GM18873 (cell line): Measurements from ENCODE around the gene LYVE1.

ENCODE experiments used
- ATAC-seq: cut with Tn5 transposase; IDR thresholded peaks from one replicate; pipeline ENCODE4 v1.9.1; 2021; ENCODE audit warnings: mild to moderate bottlenecking, moderate library complexity, moderate number of reproducible peaks; ENCODE audit not compliant: unreplicated experiment, low FRiP score

LYVE1 gene

GRCh38 chr11:10528121-10528520 lies 40.3 kb downstream of the LYVE1 start:
- ATAC-seq: no peak

DNA sequence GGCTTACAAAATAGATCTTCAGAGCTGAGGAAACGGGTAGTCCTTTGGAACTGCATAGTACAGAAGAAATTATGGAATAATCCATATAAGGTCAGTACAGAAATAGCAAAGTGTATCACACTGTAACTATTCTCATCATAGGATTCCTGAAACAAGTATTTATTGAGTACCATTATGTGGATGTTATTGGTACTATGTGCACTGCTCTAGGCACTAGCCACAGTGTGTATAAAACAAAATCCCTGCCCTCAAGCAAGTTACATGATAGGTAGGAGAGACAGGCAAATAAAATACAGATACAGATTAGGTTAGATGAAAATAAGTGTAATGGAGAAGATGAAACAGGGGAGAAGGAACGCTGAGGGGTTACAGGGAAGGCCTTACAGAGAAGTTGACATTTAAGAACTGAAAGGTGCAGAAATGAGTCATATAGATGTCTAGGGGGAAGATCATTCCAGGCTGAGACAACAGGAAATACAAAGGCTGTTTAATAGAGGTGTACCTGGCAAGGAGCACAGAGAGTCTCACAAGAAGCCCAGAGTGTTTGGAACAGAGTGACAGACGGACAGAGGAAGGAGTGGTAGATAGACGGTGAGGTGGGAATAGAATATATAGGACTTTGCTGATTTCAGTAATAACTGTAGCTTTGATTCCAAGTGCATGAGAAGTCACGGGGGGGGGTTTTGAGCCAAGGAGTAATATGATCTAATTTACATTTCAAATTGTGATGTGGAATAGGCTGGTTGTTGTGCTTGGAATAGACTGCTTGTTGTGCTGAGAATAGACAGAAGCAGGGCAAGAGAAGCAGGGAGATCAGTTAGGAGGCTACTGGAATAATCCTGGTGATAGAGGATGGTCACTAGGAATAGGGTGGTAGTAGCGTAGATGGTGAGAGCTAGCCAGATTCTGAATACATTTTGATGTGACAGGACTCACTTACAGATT lies 41.2 kb downstream of the LYVE1 start:
- ATAC-seq: no peak

GRCh38 chr11:10524471-10524870 lies 44.0 kb downstream of the LYVE1 start:
- ATAC-seq: no peak

- ATAC-seq: no peak
Observed at GRCh38 chr11:10522921-10523320, 45.5 kb downstream of the LYVE1 start.

DNA sequence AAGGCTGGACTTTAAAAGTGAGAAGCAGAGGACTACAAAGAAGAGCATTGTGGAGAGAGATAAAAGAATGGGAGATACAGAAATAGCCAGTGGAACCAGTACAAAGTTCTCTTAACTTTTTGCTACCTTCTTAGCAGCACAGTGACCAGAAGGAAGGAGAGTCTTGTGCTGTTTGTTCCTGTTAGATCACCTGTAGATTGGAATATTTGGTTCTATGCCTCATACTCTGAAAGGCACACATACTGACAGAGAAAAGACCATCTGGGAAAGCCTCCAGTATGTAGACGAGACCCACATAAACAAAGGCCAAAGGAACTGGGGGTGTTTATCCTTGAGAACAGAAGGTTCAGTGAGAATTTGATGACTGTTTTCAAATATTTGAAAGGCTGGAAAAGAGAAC lies 46.2 kb downstream of the LYVE1 start:
- no peak for ATAC-seq

DNA sequence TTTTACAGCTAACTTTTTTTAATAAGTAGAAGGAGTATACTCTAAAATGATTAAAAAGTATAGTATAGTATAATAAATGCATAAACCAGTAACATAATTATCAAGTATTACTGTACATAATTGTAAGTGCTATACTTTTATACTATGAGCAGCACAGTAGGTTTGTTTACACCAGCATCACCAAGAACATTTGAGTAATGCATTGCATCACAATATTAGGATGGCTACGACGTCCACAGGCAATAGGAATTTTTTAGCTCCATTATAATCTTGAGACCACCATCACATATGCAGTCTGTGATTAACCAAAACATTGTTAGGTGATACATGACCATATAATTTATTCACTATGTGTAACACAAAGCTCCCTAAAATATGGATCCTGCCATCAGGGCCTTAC lies 47.9 kb downstream of the LYVE1 start:
- no peak for ATAC-seq

DNA sequence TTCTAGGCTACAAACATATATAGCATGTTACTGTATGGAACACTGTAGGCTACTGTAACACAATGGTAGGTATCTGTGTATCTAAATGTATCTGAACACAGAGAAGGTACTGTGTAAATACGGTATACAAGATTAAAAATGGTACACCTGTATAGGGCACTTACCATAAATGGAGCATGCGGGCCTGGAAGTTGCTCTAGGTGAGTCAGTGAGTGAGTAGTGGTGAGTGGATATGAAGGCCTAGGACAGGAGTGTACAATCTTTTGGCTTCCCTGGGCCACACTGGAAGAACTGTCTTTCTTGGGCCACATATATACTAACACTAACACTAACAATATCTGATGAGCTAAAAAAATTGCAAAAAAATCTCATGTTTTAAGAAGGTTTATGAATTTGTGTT lies 48.8 kb downstream of the LYVE1 start:
- no peak for ATAC-seq

DNA sequence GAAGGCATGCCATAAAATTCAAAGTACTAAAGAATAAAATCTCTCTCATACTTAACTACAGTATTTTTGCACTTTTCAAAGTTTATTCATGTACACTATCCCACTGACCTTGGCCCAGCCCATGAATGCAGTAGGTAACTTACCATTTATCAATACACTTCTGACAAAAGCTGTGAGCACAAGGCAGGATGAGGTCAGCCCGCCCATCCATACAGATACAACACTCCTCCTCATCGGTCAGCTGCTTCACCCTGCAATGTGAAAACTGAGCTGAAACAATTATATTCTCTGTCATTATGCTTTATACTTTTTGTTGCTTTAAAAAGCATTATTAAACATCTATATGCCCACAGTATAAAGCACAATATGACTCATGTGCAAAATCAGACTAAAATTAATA lies 49.6 kb downstream of the LYVE1 start:
- ATAC-seq: no peak

DNA sequence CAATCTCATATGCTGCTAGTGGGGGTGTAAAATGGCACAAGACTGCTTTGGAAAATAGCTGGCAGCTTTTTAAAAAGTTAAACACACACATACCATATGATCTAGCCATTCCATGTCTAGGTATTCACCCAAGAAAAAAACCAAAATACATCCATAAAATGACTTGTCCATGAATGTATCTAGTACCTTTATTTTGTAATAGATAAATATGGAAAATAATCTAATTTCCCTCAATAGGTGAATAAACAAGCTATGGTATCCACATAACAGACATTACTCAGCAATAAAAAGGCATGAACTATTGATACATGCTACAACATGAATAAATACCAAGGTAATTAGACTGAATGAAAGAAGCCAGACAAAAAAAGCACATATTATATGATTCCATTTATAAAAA lies 50.3 kb downstream of the LYVE1 start:
- ATAC-seq: no peak

DNA sequence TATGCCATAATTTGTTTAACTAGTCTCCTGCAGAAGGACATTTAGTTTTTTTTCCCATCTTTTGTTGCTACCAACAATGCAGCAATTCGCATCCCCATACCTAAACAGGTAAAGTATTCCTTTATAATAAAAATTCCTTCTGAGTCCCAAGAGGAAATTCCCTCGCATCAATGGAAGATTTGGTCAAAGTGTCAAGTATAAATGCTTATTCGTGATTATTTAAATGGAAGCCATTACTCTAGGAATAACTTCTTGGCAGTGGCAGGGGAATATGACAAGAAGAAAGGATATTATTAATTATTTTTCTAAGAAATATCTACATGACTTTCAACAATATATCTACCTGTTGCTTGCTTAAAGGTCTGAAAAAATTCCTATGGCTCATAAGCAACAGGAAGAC lies 53.0 kb downstream of the LYVE1 start:
- ATAC-seq: no peak

GRCh38 chr11:10514709-10515108 lies 53.8 kb downstream of the LYVE1 start:
- no peak for ATAC-seq

DNA sequence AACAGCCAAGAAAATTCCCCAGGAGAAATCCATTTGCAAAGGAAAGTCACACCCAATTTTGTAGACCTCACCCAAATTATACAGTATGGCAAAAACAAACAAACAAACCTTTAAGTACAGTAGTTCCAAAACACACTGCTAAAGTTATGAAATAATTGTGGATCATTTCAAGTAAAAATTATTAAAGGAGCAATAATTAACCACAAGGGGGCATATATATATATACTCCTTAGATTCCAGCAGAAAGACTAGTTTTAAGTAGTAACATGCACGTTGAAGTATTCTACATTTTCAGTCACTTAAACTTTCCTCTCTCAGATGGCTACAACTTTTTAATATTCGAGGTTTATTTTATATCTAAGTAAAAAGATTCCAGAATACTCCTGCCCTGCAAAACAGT lies 54.3 kb downstream of the LYVE1 start:
- no peak for ATAC-seq

GRCh38 chr11:10511181-10511621 lies 57.3 kb downstream of the LYVE1 start:
- ATAC-seq: no peak
